MM.1S (cell line): ENCODE measurements around the gene NPIPA2.
"Not testable (repeated sequence)": the region's sequence is repeated elsewhere in the genome, so short reads cannot be mapped to it uniquely, and the experiment has no call there.

Source experiments
- DNase-seq: peaks from one replicate; pipeline ENCODE4 v3.0.0-alpha.2; 2015
- H2AFZ ChIP-seq: fragments of 300-600 bp; sonication (generic); 2 replicates; pipeline ENCODE4 v1.6.0; 2016; ENCODE audit warnings: antibody characterized with exemption, low read length
- H3F3A ChIP-seq: fragments of 300-600 bp; sonication (generic); 2 replicates; pipeline ENCODE4 v1.6.1; 2016; ENCODE audit warnings: mild to moderate bottlenecking, antibody characterized with exemption, low read length, moderate library complexity, mixed read lengths; ENCODE audit not compliant: insufficient read depth
- H3K27ac ChIP-seq: fragments of 300-600 bp; sonication (generic); 2 replicates; pipeline ENCODE4 v1.5.1; 2016; ENCODE audit warnings: mild to moderate bottlenecking, low read length
- H3K27me3 ChIP-seq: fragments of 300-600 bp; sonication (generic); replicated peaks from 2 replicates; pipeline ENCODE4 v1.6.0; 2016; ENCODE audit warnings: low read length; ENCODE audit not compliant: insufficient read depth
- H3K36me3 ChIP-seq: fragments of 300-600 bp; sonication (generic); replicated peaks from 2 replicates; pipeline ENCODE4 v1.6.1; 2016; ENCODE audit warnings: mild to moderate bottlenecking, low read length, mixed read lengths; ENCODE audit not compliant: insufficient read depth
- H3K4me1 ChIP-seq: fragments of 300-600 bp; sonication (generic); 2 replicates; pipeline ENCODE4 v1.6.1; 2016; ENCODE audit warnings: low read length, mixed read lengths
- H3K4me2 ChIP-seq: fragments of 300-600 bp; sonication (generic); 2 replicates; pipeline ENCODE4 v1.6.0; 2016; ENCODE audit warnings: low read depth, low read length
- H3K4me3 ChIP-seq: fragments of 300-600 bp; sonication (generic); 2 replicates; pipeline ENCODE4 v1.5.1; 2016; ENCODE audit warnings: low read length, mixed read lengths
- H3K79me2 ChIP-seq: fragments of 300-600 bp; sonication (generic); 2 replicates; pipeline ENCODE4 v1.6.1; 2016; ENCODE audit warnings: mixed run types, low read length, mixed read lengths
- H3K9ac ChIP-seq: fragments of 300-600 bp; sonication (generic); 2 replicates; pipeline ENCODE4 v1.6.1; 2016; ENCODE audit warnings: low read length, mixed read lengths
- H3K9me2 ChIP-seq: fragments of 300-600 bp; sonication (generic); replicated peaks from 2 replicates; pipeline ENCODE4 v1.6.1; 2016; ENCODE audit warnings: mild to moderate bottlenecking, low read length, mixed read lengths; ENCODE audit not compliant: insufficient read depth
- H3K9me3 ChIP-seq: fragments of 300-600 bp; sonication (generic); replicated peaks from 2 replicates; pipeline ENCODE4 v1.6.1; 2016; ENCODE audit warnings: mild to moderate bottlenecking, low read length, mixed read lengths; ENCODE audit not compliant: insufficient read depth
- H4K20me1 ChIP-seq: fragments of 300-600 bp; sonication (generic); 2 replicates; pipeline ENCODE4 v1.6.1; 2016; ENCODE audit warnings: mild to moderate bottlenecking, low read length, moderate library complexity, mixed read lengths; ENCODE audit not compliant: insufficient read depth

NPIPA2 gene

GRCh38 chr16:14742273-14743128, at the start of gene NPIPA2:
Gene NPIPA2, plus strand, starts transcription at chr16:14742533. Its CDS starts 5,533 bp downstream, at chr16:14748066.
- not testable (repeated sequence) for H3K36me3 ChIP-seq, DNase-seq, H3K4me2 ChIP-seq, H2AFZ ChIP-seq, H3K4me1 ChIP-seq, H3K9ac ChIP-seq, H3K4me3 ChIP-seq, H3K27me3 ChIP-seq, H3F3A ChIP-seq, H3K27ac ChIP-seq, H4K20me1 ChIP-seq, H3K9me2 ChIP-seq, H3K9me3 ChIP-seq, H3K79me2 ChIP-seq

GRCh38 chr16:14694129-14694528, 48.2 kb upstream of the NPIPA2 start, which contains the start of gene PLA2G10:
Gene PLA2G10, minus strand, starts transcription at chr16:14694308. Its CDS starts 79 bp downstream, at chr16:14694229.
- not testable (repeated sequence) for H2AFZ ChIP-seq, DNase-seq, H3K4me3 ChIP-seq, H3K9me2 ChIP-seq, H3K36me3 ChIP-seq, H3K27me3 ChIP-seq, H3K4me1 ChIP-seq, H3K9ac ChIP-seq, H3K9me3 ChIP-seq, H3K27ac ChIP-seq, H3K4me2 ChIP-seq, H3F3A ChIP-seq, H3K79me2 ChIP-seq, H4K20me1 ChIP-seq

- not testable (repeated sequence) for H3K9me3 ChIP-seq, H3K4me2 ChIP-seq, H3K4me1 ChIP-seq, H4K20me1 ChIP-seq, H3K27ac ChIP-seq, H3K27me3 ChIP-seq, H2AFZ ChIP-seq, H3F3A ChIP-seq, DNase-seq, H3K79me2 ChIP-seq, H3K9me2 ChIP-seq, H3K4me3 ChIP-seq, H3K9ac ChIP-seq, H3K36me3 ChIP-seq
Measured at GRCh38 chr16:14701859-14702258, 40.5 kb upstream of the NPIPA2 start.

- not testable (repeated sequence) for H4K20me1 ChIP-seq, H3K4me3 ChIP-seq, H2AFZ ChIP-seq, H3K36me3 ChIP-seq, H3K4me2 ChIP-seq, H3K9ac ChIP-seq, H3K4me1 ChIP-seq, DNase-seq, H3K79me2 ChIP-seq, H3F3A ChIP-seq, H3K27me3 ChIP-seq, H3K9me3 ChIP-seq, H3K27ac ChIP-seq, H3K9me2 ChIP-seq
Measured at GRCh38 chr16:14702672-14703071, 39.7 kb upstream of the NPIPA2 start.

- H3K9ac ChIP-seq, H3K27ac ChIP-seq, H3K36me3 ChIP-seq, H2AFZ ChIP-seq, DNase-seq, H3K4me3 ChIP-seq, H3K9me2 ChIP-seq, H3K4me1 ChIP-seq, H3K4me2 ChIP-seq, H3K27me3 ChIP-seq, H4K20me1 ChIP-seq, H3K79me2 ChIP-seq, H3K9me3 ChIP-seq, H3F3A ChIP-seq: not testable (repeated sequence)
Measured at GRCh38 chr16:14703156-14704011, 38.9 kb upstream of the NPIPA2 start, which contains the start of gene NPIPA3. Gene NPIPA3, plus strand, starts transcription at chr16:14703411. Its CDS starts 5,533 bp downstream, at chr16:14708944.

GRCh38 chr16:14733233-14733632, 9.1 kb upstream of the NPIPA2 start:
- H3K79me2 ChIP-seq, H3K9ac ChIP-seq, H3K4me1 ChIP-seq, H3K36me3 ChIP-seq, H3F3A ChIP-seq, H3K9me3 ChIP-seq, H3K4me3 ChIP-seq, H3K27ac ChIP-seq, DNase-seq, H4K20me1 ChIP-seq, H2AFZ ChIP-seq, H3K4me2 ChIP-seq, H3K27me3 ChIP-seq, H3K9me2 ChIP-seq: not testable (repeated sequence)

- not testable (repeated sequence) for H3K79me2 ChIP-seq, H3F3A ChIP-seq, H3K9ac ChIP-seq, H3K27me3 ChIP-seq, H3K36me3 ChIP-seq, H3K27ac ChIP-seq, H3K9me3 ChIP-seq, DNase-seq, H3K4me2 ChIP-seq, H4K20me1 ChIP-seq, H2AFZ ChIP-seq, H3K4me3 ChIP-seq, H3K9me2 ChIP-seq, H3K4me1 ChIP-seq
Measured at GRCh38 chr16:14740832-14741385, 1.4 kb upstream of the NPIPA2 start.
